ENCODE data around the gene ANTKMT. TPM values are rescaled to one million over a fixed set of nuclear protein-coding genes. Genes with fewer than 3 reads are reported as not detected.

Gene ANTKMT
- total RNA-seq, 1 experiment from 2014 or later, result 93.6 TPM

DNA sequence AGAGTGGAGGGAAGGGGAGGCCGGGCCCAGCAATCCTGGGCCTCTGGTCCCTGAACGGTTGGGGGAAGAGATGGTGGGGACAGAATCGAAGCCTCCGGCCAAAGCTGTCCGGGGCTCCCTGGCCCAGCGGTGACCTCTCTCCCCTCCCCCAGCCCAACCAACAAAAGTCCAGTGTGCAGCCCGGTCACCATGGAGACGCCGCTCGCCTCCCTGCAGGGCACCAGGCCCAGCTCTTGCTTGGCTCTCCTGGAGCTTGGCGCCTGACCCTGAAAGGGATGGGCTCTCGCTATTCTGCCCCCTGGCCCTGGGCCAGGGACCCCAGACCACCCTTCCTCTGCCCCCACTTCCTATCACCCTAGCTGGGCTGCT, 4.8 kb upstream of the ANTKMT start:
- Histone ChIP-seq H3K4me3 (ENCODE audit: low read depth in 2 of 2, low read length in 2 of 2) (peak overlapping the region; percentile 65 to 80), H3K27me3 (ENCODE audit: control insufficient read depth, insufficient read depth, low read length) (no peaks in the 10 kb centered on the region), H3K9me3 (ENCODE audit: control insufficient read depth, insufficient read depth, low read depth, low read length) (no peaks in the 10 kb centered on the region), H3K36me3 (ENCODE audit: control insufficient read depth, insufficient read depth, low read length) (no peaks in the 10 kb centered on the region; the same call in 1 of the 2 replicates), H3K4me1 (ENCODE audit: control insufficient read depth, insufficient read depth, low read length) (peaks cover 55% of the 10 kb centered on the region), H3K27ac (ENCODE audit: low read length) (peak overlapping the region; percentile 88)
- DNase-seq (ENCODE audit: low read depth, low spot score), result no peak
- TF ChIP-seq, protein P1, sequence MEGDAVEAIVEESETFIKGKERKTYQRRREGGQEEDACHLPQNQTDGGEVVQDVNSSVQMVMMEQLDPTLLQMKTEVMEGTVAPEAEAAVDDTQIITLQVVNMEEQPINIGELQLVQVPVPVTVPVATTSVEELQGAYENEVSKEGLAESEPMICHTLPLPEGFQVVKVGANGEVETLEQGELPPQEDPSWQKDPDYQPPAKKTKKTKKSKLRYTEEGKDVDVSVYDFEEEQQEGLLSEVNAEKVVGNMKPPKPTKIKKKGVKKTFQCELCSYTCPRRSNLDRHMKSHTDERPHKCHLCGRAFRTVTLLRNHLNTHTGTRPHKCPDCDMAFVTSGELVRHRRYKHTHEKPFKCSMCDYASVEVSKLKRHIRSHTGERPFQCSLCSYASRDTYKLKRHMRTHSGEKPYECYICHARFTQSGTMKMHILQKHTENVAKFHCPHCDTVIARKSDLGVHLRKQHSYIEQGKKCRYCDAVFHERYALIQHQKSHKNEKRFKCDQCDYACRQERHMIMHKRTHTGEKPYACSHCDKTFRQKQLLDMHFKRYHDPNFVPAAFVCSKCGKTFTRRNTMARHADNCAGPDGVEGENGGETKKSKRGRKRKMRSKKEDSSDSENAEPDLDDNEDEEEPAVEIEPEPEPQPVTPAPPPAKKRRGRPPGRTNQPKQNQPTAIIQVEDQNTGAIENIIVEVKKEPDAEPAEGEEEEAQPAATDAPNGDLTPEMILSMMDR (IDR thresholded peaks at IDR 0.05), result no peak
- TF ChIP-seq POLR2AphosphoS5 (IDR thresholded peaks at IDR 0.05; ENCODE audit: low read depth, low read length) (no peak; the same call in 1 of the 2 replicates), TCF7L2 (IDR thresholded peaks at IDR 0.05; ENCODE audit: low read depth, low read length) (no peak), SIN3A (IDR thresholded peaks at IDR 0.05; ENCODE audit: borderline replicate concordance, insufficient read depth, low read depth, low read length) (no peak)
- TF ChIP-seq, protein P2, sequence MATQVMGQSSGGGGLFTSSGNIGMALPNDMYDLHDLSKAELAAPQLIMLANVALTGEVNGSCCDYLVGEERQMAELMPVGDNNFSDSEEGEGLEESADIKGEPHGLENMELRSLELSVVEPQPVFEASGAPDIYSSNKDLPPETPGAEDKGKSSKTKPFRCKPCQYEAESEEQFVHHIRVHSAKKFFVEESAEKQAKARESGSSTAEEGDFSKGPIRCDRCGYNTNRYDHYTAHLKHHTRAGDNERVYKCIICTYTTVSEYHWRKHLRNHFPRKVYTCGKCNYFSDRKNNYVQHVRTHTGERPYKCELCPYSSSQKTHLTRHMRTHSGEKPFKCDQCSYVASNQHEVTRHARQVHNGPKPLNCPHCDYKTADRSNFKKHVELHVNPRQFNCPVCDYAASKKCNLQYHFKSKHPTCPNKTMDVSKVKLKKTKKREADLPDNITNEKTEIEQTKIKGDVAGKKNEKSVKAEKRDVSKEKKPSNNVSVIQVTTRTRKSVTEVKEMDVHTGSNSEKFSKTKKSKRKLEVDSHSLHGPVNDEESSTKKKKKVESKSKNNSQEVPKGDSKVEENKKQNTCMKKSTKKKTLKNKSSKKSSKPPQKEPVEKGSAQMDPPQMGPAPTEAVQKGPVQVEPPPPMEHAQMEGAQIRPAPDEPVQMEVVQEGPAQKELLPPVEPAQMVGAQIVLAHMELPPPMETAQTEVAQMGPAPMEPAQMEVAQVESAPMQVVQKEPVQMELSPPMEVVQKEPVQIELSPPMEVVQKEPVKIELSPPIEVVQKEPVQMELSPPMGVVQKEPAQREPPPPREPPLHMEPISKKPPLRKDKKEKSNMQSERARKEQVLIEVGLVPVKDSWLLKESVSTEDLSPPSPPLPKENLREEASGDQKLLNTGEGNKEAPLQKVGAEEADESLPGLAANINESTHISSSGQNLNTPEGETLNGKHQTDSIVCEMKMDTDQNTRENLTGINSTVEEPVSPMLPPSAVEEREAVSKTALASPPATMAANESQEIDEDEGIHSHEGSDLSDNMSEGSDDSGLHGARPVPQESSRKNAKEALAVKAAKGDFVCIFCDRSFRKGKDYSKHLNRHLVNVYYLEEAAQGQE (IDR thresholded peaks at IDR 0.05; ENCODE audit: insufficient read depth in 1 of 2, low read depth in 2 of 2, low read length in 1 of 2), result no peak
- intact Hi-C loops (cut with micrococcal nuclease; ENCODE audit: unreplicated experiment) (no loop called here), in situ Hi-C loops (cut with HindIII; ENCODE audit: low pct_unique_long_range_greater_than_20kb, low sequenced_read_pairs) (no loop called here)
- CTCF ChIA-PET, result interaction anchor here (0.6 to 1.1 kb wide), 2 partner anchors 69 to 1251 kb away, joined by 3 to 4 read pairs; no protein-coding TSS in a partner anchor
- BruUV-seq (replicated peaks), result no TSS peak
- ATAC-seq, result no peak
- POLR2A ChIA-PET, result interaction anchor here (0.6 kb wide), 2 partner anchors 327 to 336 kb away, joined by 3 to 4 read pairs; no protein-coding TSS in a partner anchor

DNA sequence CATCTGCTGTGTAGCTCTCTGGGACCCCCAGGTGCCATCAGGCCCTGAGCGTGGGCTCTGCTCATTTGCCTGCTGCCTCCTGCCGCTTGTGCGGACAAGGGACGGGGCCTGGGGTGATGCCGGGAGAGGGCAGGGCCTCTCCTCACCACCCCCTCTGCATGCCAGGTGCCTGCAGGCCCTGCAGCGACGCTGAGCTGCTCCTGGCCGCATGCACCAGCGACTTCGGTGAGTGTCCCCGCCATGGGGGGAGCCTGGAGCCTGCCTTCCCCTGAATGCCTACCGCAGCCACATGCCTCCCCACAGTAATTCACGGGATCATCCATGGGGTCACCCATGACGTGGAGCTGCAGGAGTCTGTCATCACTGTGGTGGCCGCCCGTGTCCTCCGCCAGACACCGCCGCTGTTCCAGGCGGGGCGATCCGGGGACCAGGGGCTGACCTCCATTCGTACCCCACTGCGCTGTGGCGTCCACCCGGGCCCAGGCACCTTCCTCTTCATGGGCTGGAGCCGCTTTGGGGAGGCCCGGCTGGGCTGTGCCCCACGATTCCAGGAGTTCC, 4.1 kb upstream of the ANTKMT start:
- Histone ChIP-seq H3K27ac (ENCODE audit: low read length) (peak overlapping the region; percentile 88), H3K36me3 (ENCODE audit: control insufficient read depth, insufficient read depth, low read length) (no peaks in the 10 kb centered on the region; the same call in 1 of the 2 replicates), H3K9me3 (ENCODE audit: control insufficient read depth, insufficient read depth, low read depth, low read length) (no peaks in the 10 kb centered on the region), H3K27me3 (ENCODE audit: control insufficient read depth, insufficient read depth, low read length) (no peaks in the 10 kb centered on the region), H3K4me1 (ENCODE audit: control insufficient read depth, insufficient read depth, low read length) (peaks cover 48% of the 10 kb centered on the region), H3K4me3 (ENCODE audit: low read depth in 2 of 2, low read length in 2 of 2) (peak overlapping the region; percentile 65 to 80)
- TSS peak; percentile 49 for BruUV-seq (replicated peaks)
- TF ChIP-seq, protein P1 (IDR thresholded peaks at IDR 0.05), result no peak
- TF ChIP-seq TCF7L2 (IDR thresholded peaks at IDR 0.05; ENCODE audit: low read depth, low read length) (no peak), POLR2AphosphoS5 (IDR thresholded peaks at IDR 0.05; ENCODE audit: low read depth, low read length) (no peak), SIN3A (IDR thresholded peaks at IDR 0.05; ENCODE audit: borderline replicate concordance, insufficient read depth, low read depth, low read length) (0 out of 2 replicates have a peak, but pooled peaks have one; percentile 8)
- TF ChIP-seq, protein P2 (IDR thresholded peaks at IDR 0.05; ENCODE audit: insufficient read depth in 1 of 2, low read depth in 2 of 2, low read length in 1 of 2), result no peak
- intact Hi-C loops (cut with micrococcal nuclease; ENCODE audit: unreplicated experiment), result no loop called here
- ATAC-seq (no peak), DNase-seq (ENCODE audit: low read depth, low spot score) (no peak)
- in situ Hi-C loops (cut with HindIII; ENCODE audit: low pct_unique_long_range_greater_than_20kb, low sequenced_read_pairs), result no loop called here
- ChIA-PET POLR2A (interaction anchor here (0.5 kb wide), 1 partner anchor 626 kb away, joined by 6 read pairs; no protein-coding TSS in a partner anchor), CTCF (interaction anchor here (1.1 kb wide), 1 partner anchor 68 kb away, joined by 4 read pairs; no protein-coding TSS in a partner anchor)

All from Panc1 (cell line).